Subcutaneous abdominal adipose tissue (tissue), 5 donors: Measurements from ENCODE around the gene SAMD11.
"Not testable (repeated sequence)": the region's sequence is repeated elsewhere in the genome, so short reads cannot be mapped to it uniquely, and the experiment has no call there.

Source experiments
- H3K27ac ChIP-seq: one replicate; pipeline ENCODE4 v1.7.0; 2013; ENCODE audit warnings: low read depth, mild to moderate bottlenecking, inconsistent platforms, low read length, moderate library complexity
- H3K27me3 ChIP-seq, 5 donors: one replicate each; pipeline ENCODE4 v1.7.0; 2013; ENCODE audit warnings: low read length in 5 of 5, inconsistent platforms in 1 of 5; ENCODE audit not compliant: control insufficient read depth in 5 of 5, insufficient read depth in 4 of 5
- H3K36me3 ChIP-seq, 5 donors: one replicate each; pipeline ENCODE4 v1.7.0; 2013; ENCODE audit warnings: low read length in 5 of 5; ENCODE audit not compliant: control insufficient read depth in 5 of 5, insufficient read depth in 5 of 5
- H3K4me1 ChIP-seq, 5 donors: one replicate each; pipeline ENCODE4 v1.7.0; 2013; ENCODE audit warnings: low read length in 5 of 5, mild to moderate bottlenecking in 3 of 5, moderate library complexity in 1 of 5; ENCODE audit not compliant: control insufficient read depth in 5 of 5, insufficient read depth in 5 of 5
- H3K4me3 ChIP-seq, 5 donors: one replicate each; pipeline ENCODE4 v1.7.0; 2013; ENCODE audit warnings: low read length in 5 of 5, low read depth in 1 of 5
- H3K9ac ChIP-seq, 5 donors: one replicate each; pipeline ENCODE4 v1.7.0; 2013; ENCODE audit warnings: low read length in 5 of 5, mild to moderate bottlenecking in 4 of 5, moderate library complexity in 3 of 5
- H3K9me3 ChIP-seq, 5 donors: one replicate each; pipeline ENCODE4 v1.7.0; 2013; ENCODE audit warnings: low read length in 5 of 5; ENCODE audit not compliant: control insufficient read depth in 5 of 5
- donor health status: healthy.
- donor health status: healthy.
- donor health status: healthy.
- donor health status: healthy.
- donor health status: healthy.

Gene SAMD11

DNA sequence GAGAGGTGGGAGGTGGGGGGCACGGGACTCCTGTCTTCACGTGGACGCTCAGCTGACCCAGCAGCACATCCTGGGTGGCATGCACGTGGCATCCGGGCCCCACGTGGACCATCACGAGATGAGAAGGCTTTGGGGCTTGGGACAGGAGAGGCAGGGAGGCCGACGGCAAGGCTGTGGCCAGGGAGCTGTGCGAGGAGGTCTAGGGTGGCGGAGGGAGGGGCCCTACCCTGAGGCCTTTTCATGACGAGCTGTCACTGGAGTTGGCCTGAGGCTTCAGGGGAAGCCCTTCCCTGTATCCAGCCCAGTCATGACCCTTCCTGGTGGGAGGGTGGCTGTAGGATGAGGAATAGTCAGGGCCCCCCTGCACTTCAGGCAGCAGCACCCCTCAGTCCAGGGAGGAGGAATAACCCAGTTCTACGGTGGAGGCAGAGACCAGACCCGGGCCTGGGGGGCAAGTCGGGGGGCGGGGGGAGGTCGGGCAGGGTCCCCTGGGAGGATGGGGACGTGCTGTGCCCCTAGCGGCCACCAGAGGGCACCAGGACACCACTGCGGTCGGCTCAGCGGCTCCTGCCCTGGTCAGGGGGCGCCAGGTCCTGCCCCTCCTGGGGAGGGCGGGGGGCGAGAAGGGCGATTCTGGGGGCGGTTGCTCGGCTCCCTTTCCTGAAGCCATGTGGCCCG, 60.2 kb downstream of the SAMD11 start:
- no peaks in the 10 kb centered on the region for H3K36me3 ChIP-seq
- H3K4me1 ChIP-seq = peaks cover 0 to 2% (median 0%) of the 10 kb centered on the region in 5 donors
- H3K27ac ChIP-seq = no peak overlapping the region
- no peak overlapping the region for H3K4me3 ChIP-seq
- H3K27me3 ChIP-seq = peaks cover 4 to 36% (median 32%) of the 10 kb centered on the region in 5 donors
- H3K9me3 ChIP-seq = no peaks in the 10 kb centered on the region
- H3K9ac ChIP-seq = no peak overlapping the region

- Histone ChIP-seq H3K36me3 (no peaks in the 10 kb centered on the region), H3K4me1 (peaks cover 0 to 2% (median 0%) of the 10 kb centered on the region in 5 donors), H3K27me3 (peaks cover 4 to 35% (median 32%) of the 10 kb centered on the region in 5 donors), H3K27ac (no peak overlapping the region), H3K4me3 (no peak overlapping the region), H3K9ac (no peak overlapping the region), H3K9me3 (no peaks in the 10 kb centered on the region)
Measured at GRCh38 chr1:984476-984814, 60.7 kb downstream of the SAMD11 start.

- Histone ChIP-seq H3K9me3 (no peaks in the 10 kb centered on the region), H3K36me3 (no peaks in the 10 kb centered on the region), H3K4me1 (peaks cover 0 to 2% (median 0%) of the 10 kb centered on the region in 5 donors), H3K9ac (no peak overlapping the region), H3K27ac (no peak overlapping the region), H3K4me3 (no peak overlapping the region), H3K27me3 (peaks cover 0 to 32% (median 29%) of the 10 kb centered on the region in 5 donors)
Measured at GRCh38 chr1:985126-985525, 61.4 kb downstream of the SAMD11 start.

- not testable (repeated sequence) for H3K4me1 ChIP-seq, H3K4me3 ChIP-seq
Measured at GRCh38 chr1:988061-988460, 64.3 kb downstream of the SAMD11 start.

GRCh38 chr1:991275-991674, 67.6 kb downstream of the SAMD11 start:
- H3K9me3 ChIP-seq = peaks cover 0 to 18% (median 5%) of the 10 kb centered on the region in 5 donors
- not testable (repeated sequence) for H3K27ac ChIP-seq, H3K27me3 ChIP-seq, H3K9ac ChIP-seq, H3K36me3 ChIP-seq, H3K4me1 ChIP-seq, H3K4me3 ChIP-seq

More at GRCh38 chr1:988061-988460, 64.3 kb downstream of the SAMD11 start:
- H3K27ac ChIP-seq, H3K9ac ChIP-seq, H3K36me3 ChIP-seq: not testable (repeated sequence)
- Histone ChIP-seq H3K9me3 (peaks cover 0 to 17% (median 5%) of the 10 kb centered on the region in 5 donors), H3K27me3 (peaks cover 0 to 18% (median 11%) of the 10 kb centered on the region in 5 donors)

DNA sequence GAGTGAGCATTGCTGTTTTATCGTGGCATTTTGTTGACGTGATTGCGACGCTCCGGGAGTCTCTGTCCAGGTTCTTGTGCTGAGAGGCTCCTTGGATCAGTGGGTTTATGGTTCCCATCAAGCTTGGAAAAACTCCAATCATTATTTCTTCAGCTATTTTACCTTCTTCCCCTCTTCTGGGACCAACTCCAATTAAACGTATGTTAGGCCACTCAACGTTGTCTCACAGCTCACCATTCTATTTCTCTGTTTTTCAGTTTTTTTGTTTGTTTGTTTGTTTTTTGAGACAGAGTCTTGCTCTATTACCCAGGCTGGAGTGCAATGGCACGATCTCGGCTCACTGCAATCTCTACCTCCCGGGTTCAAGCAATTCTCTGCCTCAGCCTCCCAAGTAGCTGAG, 68.2 kb downstream of the SAMD11 start:
- Histone ChIP-seq H3K27me3 (peaks cover 0 to 9% (median 6%) of the 10 kb centered on the region in 5 donors), H3K9ac (no peak overlapping the region), H3K36me3 (no peaks in the 10 kb centered on the region), H3K27ac (no peak overlapping the region), H3K4me3 (no peak overlapping the region), H3K4me1 (no peaks in the 10 kb centered on the region), H3K9me3 (peaks cover 0 to 18% (median 5%) of the 10 kb centered on the region in 5 donors)

DNA sequence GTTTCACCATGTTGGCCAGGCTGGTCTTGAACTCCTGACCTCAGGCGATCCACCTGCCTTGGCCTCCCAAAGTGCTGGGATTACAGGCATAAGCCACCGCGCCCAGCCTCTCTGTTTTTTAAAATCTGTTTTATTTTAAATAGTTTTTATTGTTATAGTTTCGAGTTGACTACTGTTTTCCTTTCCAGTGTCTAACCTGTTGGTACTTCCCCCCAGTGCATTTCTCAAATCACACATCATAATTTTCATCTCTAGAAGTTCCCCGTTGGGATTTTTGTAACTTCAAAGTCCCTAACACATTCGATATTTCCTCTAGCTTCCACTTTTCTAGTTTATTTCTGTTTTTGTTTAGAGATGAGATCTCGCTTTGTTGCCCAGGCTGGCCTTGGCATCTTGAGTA, 68.6 kb downstream of the SAMD11 start:
- Histone ChIP-seq H3K4me3 (no peak overlapping the region), H3K9me3 (peaks cover 0 to 18% (median 5%) of the 10 kb centered on the region in 5 donors), H3K4me1 (no peaks in the 10 kb centered on the region), H3K9ac (no peak overlapping the region), H3K27ac (no peak overlapping the region), H3K27me3 (peaks cover 0 to 14% (median 10%) of the 10 kb centered on the region in 5 donors), H3K36me3 (no peaks in the 10 kb centered on the region)

- no peak overlapping the region for H3K27ac ChIP-seq
- no peak overlapping the region for H3K9ac ChIP-seq
- peaks cover 0 to 6% (median 2%) of the 10 kb centered on the region in 5 donors for H3K4me1 ChIP-seq
- no peaks in the 10 kb centered on the region for H3K36me3 ChIP-seq
- H3K4me3 ChIP-seq = no peak overlapping the region
- H3K27me3 ChIP-seq = peaks cover 0 to 25% (median 18%) of the 10 kb centered on the region in 5 donors
- peaks cover 0 to 18% (median 5%) of the 10 kb centered on the region in 5 donors for H3K9me3 ChIP-seq
Measured at GRCh38 chr1:993379-993995, 69.8 kb downstream of the SAMD11 start.
